Activated T-helper 1 cell treated with anti-CD3 and anti-CD28 coated beads, Interleukin-12 subunit alpha, Interleukin-12 subunit beta, Interleukin-2, Interleukin-4 antibody, amounts not matched to agents 30 ng/mL and 10 ng/mL and 1 ng/mL, durations not matched to agents 14 hours and 24 hours and 36 hours (primary cell): Measurements from ENCODE around the gene ZNF441. TPM values are rescaled to one million over a fixed set of nuclear protein-coding genes. Genes with fewer than 3 reads are reported as not detected.
"Not testable (repeated sequence)": the region's sequence is repeated elsewhere in the genome, so short reads cannot be mapped to it uniquely, and the experiment has no call there.

Experiments used
- DNase-seq: peaks from one replicate; pipeline ENCODE4 v3.0.0; 2021; ENCODE audit warnings: low spot score
- H3K27ac Mint-ChIP-seq: one replicate; pipeline ENCODE4 v1.8.0; 2021; ENCODE audit warnings: mild to moderate bottlenecking, mixed read lengths
- H3K27me3 Mint-ChIP-seq: one replicate; pipeline ENCODE4 v1.8.0; 2022; ENCODE audit warnings: mild to moderate bottlenecking, moderate library complexity, mixed read lengths; ENCODE audit not compliant: insufficient read depth
- H3K36me3 Mint-ChIP-seq: one replicate; pipeline ENCODE4 v1.8.0; 2021; ENCODE audit warnings: low read depth, mixed read lengths
- H3K4me1 Mint-ChIP-seq: one replicate; pipeline ENCODE4 v1.8.0; 2021; ENCODE audit warnings: low read depth, mixed read lengths
- H3K4me3 Mint-ChIP-seq: one replicate; pipeline ENCODE4 v1.8.0; 2021; ENCODE audit warnings: mild to moderate bottlenecking, moderate library complexity, mixed read lengths
- H3K9me3 Mint-ChIP-seq: one replicate; pipeline ENCODE4 v1.8.0; 2021; ENCODE audit warnings: mixed read lengths
- intact Hi-C: fragments of 100-400 bp; cut with micrococcal nuclease; formaldehyde crosslinking; loops from one replicate; pipeline ENCODE4 v1.15.1; 2024
- total RNA-seq: library from RNA; stranded (reverse); gene quantifications from 2 replicates; pipeline ENCODE4 v1.2.3, GENCODE V29; 2022

Gene ZNF441
- total RNA-seq, 1 donor from 2014 or later: 2.8 TPM

- Mint-ChIP-seq H3K4me3 (no peak overlapping the region), H3K27me3 (peaks cover 2% of the 10 kb centered on the region), H3K27ac (no peak overlapping the region), H3K9me3 (peaks cover 72% of the 10 kb centered on the region), H3K36me3 (peaks cover 14% of the 10 kb centered on the region), H3K4me1 (no peaks in the 10 kb centered on the region)
- intact Hi-C loops: no loop called here
- DNase-seq: no peak
Measured at GRCh38 chr19:11787536-11787935, 20.7 kb downstream of the ZNF441 start.

DNA sequence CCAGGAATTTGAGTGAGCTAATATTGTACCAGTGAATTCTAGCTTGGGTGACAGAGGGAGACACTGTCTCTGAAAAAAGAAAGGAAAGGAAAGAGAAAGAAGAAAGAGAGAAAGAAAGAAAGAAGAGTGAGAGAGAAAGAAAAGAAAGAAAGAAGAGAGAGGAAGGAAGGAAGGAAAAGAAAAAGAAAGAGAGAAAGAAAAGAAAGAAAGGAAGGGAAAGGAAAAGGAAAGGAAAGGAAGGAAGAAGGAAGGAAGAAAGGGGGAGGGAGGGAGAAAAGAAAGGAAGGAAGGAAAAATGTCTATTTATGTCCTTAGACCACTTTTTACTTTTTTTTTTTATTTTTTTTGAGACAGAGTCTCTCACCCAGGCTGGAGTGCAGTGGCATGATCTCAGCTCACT lies 26.1 kb downstream of the ZNF441 start:
- intact Hi-C loops: no loop called here
- Mint-ChIP-seq H3K9me3 (peaks cover 44% of the 10 kb centered on the region), H3K27ac (no peak overlapping the region), H3K4me3 (no peak overlapping the region), H3K36me3 (no peaks in the 10 kb centered on the region), H3K27me3 (no peaks in the 10 kb centered on the region), H3K4me1 (peaks cover 9% of the 10 kb centered on the region)
- DNase-seq: no peak

- peak; percentile 63 for DNase-seq
- intact Hi-C loops: loop anchor here (1.0 to 5.0 kb wide), 6 partner anchors 31 to 360 kb away; partner anchors contain the start of genes ZNF441 and ZNF625
- no peaks in the 10 kb centered on the region for H3K27me3 Mint-ChIP-seq
- no peaks in the 10 kb centered on the region for H3K36me3 Mint-ChIP-seq
- peak overlapping the region; percentile 78 for H3K4me3 Mint-ChIP-seq
- H3K4me1 Mint-ChIP-seq: peaks cover 14% of the 10 kb centered on the region
- H3K9me3 Mint-ChIP-seq: peaks cover 14% of the 10 kb centered on the region
- H3K27ac Mint-ChIP-seq: no peak overlapping the region
Measured at GRCh38 chr19:11797491-11797890, 30.7 kb downstream of the ZNF441 start.

DNA sequence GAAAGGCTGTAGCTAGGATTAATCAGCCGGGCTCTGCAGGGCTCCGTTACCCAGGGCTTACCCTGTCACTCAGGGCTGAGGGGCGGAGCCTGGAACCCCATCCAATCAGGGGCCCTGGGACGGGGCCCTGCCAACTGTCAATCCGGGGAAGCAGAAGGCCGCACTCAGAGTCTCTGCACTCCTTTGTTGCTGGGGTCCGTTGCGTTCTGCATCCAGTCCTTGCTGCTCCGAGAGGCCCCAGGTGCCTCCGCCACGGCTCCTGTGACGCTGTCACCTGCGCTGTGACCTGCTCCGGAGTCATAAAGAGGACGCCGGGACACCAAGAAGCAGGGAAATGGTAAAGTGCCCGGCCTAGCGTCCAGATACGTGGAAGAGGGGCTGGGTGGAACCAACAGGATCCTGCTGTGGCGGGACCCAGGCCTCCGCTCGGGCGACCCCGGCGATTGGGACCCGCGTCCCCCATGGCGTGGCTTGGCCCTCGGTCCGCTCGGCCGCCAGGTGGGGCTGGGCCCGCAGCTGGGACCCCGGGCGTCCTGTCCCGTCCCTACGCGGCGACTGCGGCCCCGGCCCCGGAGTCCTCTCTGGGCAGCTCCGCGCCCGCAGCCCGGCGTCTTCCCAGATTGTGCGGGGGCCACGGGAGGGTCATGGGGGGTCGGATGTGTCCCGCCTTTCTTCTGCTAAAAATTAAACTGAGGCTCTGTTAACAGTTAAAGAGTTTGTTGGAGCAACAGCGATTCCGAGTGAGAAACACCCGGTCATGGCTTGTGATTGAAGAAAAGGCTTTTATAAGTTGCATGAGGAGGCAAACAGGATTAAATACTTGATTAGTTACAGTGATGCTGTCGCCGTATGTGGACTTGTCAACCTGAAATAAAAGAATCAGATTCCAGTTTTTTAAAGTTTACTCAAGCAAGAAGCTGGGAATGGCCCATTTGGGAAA lies 31.9 kb downstream of the ZNF441 start, which contains the start of gene ZNF491:
ZNF491 (plus strand) TSS at position 133 of the 940 bp plus-strand sequence. CDS start 7,431 bp downstream, outside the sequence.
- intact Hi-C loops: loop anchor here (1.0 to 5.0 kb wide), 3 partner anchors 16 to 359 kb away; partner anchors contain the start of genes ZNF440 and ZNF625
- H3K4me1 Mint-ChIP-seq: peaks cover 14% of the 10 kb centered on the region
- H3K27me3 Mint-ChIP-seq: no peaks in the 10 kb centered on the region
- peaks cover 15% of the 10 kb centered on the region for H3K9me3 Mint-ChIP-seq
- H3K36me3 Mint-ChIP-seq: no peaks in the 10 kb centered on the region
- no peak within 1 kb of the TSS for H3K27ac Mint-ChIP-seq
- H3K4me3 Mint-ChIP-seq: peak within 1 kb of the TSS; percentile 78
- DNase-seq: peak; percentile 63

DNA sequence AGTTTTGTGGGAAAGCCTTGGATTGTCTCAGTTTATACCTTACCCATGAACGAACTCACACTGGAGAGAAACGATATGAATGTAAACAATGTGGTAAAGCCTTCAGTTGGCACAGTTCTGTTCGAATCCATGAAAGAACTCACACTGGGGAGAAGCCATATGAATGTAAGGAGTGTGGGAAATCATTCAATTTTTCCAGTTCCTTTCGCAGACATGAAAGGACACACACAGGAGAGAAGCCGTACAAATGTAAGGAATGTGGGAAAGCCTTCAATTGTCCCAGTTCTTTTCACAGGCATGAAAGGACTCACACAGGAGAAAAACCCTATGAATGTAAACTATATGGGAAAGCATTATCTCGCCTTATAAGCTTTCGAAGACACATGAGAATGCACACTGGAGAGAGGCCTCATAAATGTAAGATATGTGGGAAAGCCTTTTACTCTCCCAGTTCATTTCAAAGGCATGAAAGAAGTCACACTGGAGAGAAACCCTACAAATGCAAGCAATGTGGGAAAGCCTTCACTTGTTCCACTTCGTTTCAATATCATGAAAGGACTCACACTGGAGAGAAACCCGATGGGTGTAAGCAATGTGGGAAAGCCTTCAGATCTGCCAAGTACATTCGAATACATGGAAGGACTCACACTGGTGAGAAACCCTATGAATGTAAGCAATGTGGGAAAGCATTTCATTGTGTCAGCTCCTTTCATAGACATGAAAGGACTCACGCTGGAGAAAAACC lies 39.7 kb downstream of the ZNF441 start:
- H3K36me3 Mint-ChIP-seq: peaks cover 2% of the 10 kb centered on the region
- intact Hi-C loops: no loop called here
- H3K27me3 Mint-ChIP-seq: peaks cover 1% of the 10 kb centered on the region
- DNase-seq: no peak
- no peak overlapping the region for H3K4me3 Mint-ChIP-seq
- H3K4me1 Mint-ChIP-seq: no peaks in the 10 kb centered on the region
- H3K9me3 Mint-ChIP-seq: peaks cover 61% of the 10 kb centered on the region
- H3K27ac Mint-ChIP-seq: no peak overlapping the region

- Mint-ChIP-seq H3K4me3 (no peak overlapping the region), H3K27me3 (peaks cover 1% of the 10 kb centered on the region), H3K9me3 (peaks cover 59% of the 10 kb centered on the region), H3K4me1 (no peaks in the 10 kb centered on the region), H3K27ac (no peak overlapping the region), H3K36me3 (peaks cover 2% of the 10 kb centered on the region)
- intact Hi-C loops: no loop called here
- no peak for DNase-seq
Measured at GRCh38 chr19:11807099-11807380, 40.2 kb downstream of the ZNF441 start.

GRCh38 chr19:11813703-11814028 lies 46.9 kb downstream of the ZNF441 start:
- DNase-seq: no peak
- H3K4me3 Mint-ChIP-seq: peak overlapping the region; percentile 88
- peaks cover 16% of the 10 kb centered on the region for H3K36me3 Mint-ChIP-seq
- peaks cover 42% of the 10 kb centered on the region for H3K9me3 Mint-ChIP-seq
- intact Hi-C loops: loop anchor here (1.0 to 2.0 kb wide), 7 partner anchors 15 to 327 kb away; partner anchors contain the start of genes ZNF20, ZNF439, ZNF491 and ZNF700
- peak overlapping the region; percentile 69 for H3K27ac Mint-ChIP-seq
- H3K4me1 Mint-ChIP-seq: peaks cover 13% of the 10 kb centered on the region
- H3K27me3 Mint-ChIP-seq: peaks cover 1% of the 10 kb centered on the region

DNA sequence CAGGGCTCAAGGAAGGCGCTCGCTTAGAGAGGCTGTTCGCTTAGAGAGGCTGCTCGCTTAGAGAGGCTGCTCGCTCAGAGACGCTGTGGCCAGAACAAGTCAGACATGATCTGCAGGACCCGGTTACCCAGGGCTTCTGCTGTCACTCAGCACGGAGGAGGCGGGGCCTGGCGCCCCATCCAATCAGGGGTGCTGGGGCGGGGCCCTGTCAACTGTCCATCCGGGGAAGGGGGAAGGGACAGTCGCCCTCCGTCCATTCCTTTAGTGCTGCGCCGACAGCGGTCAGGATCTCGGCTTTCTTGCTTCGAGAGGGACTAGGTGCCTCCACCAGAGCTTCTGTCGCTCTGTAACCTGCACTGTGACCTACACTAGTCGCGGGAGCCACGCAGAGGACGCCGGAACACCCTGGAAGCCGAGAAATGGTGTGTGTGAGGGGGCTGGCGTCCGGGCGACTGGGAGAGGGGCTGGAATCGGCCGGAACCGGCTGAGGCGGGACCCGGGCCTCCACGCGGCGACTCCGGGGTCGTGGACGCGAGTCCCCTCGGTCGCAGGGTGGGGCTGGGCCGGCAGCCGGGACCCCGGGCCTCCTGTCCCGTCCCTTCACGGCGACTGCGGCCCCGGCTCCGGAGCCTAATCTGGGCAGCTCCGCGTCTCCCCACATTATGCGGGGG lies 47.4 kb downstream of the ZNF441 start, which contains the start of gene ZNF440:
ZNF440 (plus strand) TSS at position 245 of the 671 bp plus-strand sequence; CDS start at position 420, 175 bp downstream.
- intact Hi-C loops: loop anchor here (1.0 to 2.0 kb wide), 7 partner anchors 16 to 326 kb away; partner anchors contain the start of genes ZNF20, ZNF439, ZNF491 and ZNF700
- peaks cover 1% of the 10 kb centered on the region for H3K27me3 Mint-ChIP-seq
- H3K27ac Mint-ChIP-seq: peak within 1 kb of the TSS; percentile 69
- DNase-seq: peak; percentile 84
- H3K4me3 Mint-ChIP-seq: peak within 1 kb of the TSS; percentile 88
- H3K4me1 Mint-ChIP-seq: peaks cover 13% of the 10 kb centered on the region
- H3K9me3 Mint-ChIP-seq: peaks cover 42% of the 10 kb centered on the region
- peaks cover 18% of the 10 kb centered on the region for H3K36me3 Mint-ChIP-seq

GRCh38 chr19:11814700-11815035 lies 47.9 kb downstream of the ZNF441 start:
- peak overlapping the region; percentile 88 for H3K4me3 Mint-ChIP-seq
- peaks cover 18% of the 10 kb centered on the region for H3K36me3 Mint-ChIP-seq
- no peak for DNase-seq
- H3K27me3 Mint-ChIP-seq: peaks cover 1% of the 10 kb centered on the region
- intact Hi-C loops: loop anchor here (1.0 to 2.0 kb wide), 7 partner anchors 16 to 326 kb away; partner anchors contain the start of genes ZNF20, ZNF439, ZNF491 and ZNF700
- H3K27ac Mint-ChIP-seq: no peak overlapping the region
- H3K9me3 Mint-ChIP-seq: peaks cover 42% of the 10 kb centered on the region
- H3K4me1 Mint-ChIP-seq: peaks cover 13% of the 10 kb centered on the region

GRCh38 chr19:11821474-11822109 lies 54.8 kb downstream of the ZNF441 start:
- Mint-ChIP-seq H3K36me3 (peaks cover 37% of the 10 kb centered on the region), H3K4me1 (no peaks in the 10 kb centered on the region), H3K27me3 (no peaks in the 10 kb centered on the region), H3K9me3 (peaks cover 65% of the 10 kb centered on the region), H3K27ac (no peak overlapping the region), H3K4me3 (no peak overlapping the region)
- no peak for DNase-seq
- intact Hi-C loops: no loop called here

GRCh38 chr19:11828957-11829876 lies 62.4 kb downstream of the ZNF441 start:
- H3K4me1 Mint-ChIP-seq, H3K27me3 Mint-ChIP-seq, intact Hi-C loops, H3K27ac Mint-ChIP-seq, DNase-seq, H3K4me3 Mint-ChIP-seq: not testable (repeated sequence)
- peaks cover 67% of the 10 kb centered on the region for H3K36me3 Mint-ChIP-seq
- peaks cover 76% of the 10 kb centered on the region for H3K9me3 Mint-ChIP-seq
